Neuronal stem cell (in vitro differentiated cells): ENCODE data around the gene DDC.
"Not testable (repeated sequence)": the region's sequence is repeated elsewhere in the genome, so short reads cannot be mapped to it uniquely, and the experiment has no call there.

Experiments used
- DNase-seq: peaks from one replicate; pipeline ENCODE4 v3.0.0-alpha.2; 2013; ENCODE audit warnings: low spot score
- H2AFZ ChIP-seq: one replicate; pipeline ENCODE4 v1.6.1; 2013; ENCODE audit warnings: mild to moderate bottlenecking, low read length, inconsistent platforms
- H2AK5ac ChIP-seq: 2 replicates; pipeline ENCODE4 v1.6.1; 2013; ENCODE audit warnings: low read depth, mild to moderate bottlenecking, inconsistent platforms, low read length, moderate library complexity, mixed read lengths
- H2BK120ac ChIP-seq: 2 replicates; pipeline ENCODE4 v1.6.1; 2013; ENCODE audit warnings: low read depth, mild to moderate bottlenecking, inconsistent platforms, low read length, moderate library complexity, mixed read lengths
- H2BK12ac ChIP-seq: one replicate; pipeline ENCODE4 v1.6.1; 2013; ENCODE audit warnings: low read length, inconsistent platforms
- H2BK15ac ChIP-seq: 2 replicates; pipeline ENCODE4 v1.6.1; 2013; ENCODE audit warnings: mild to moderate bottlenecking, low read length, inconsistent platforms, mixed read lengths
- H2BK5ac ChIP-seq: one replicate; pipeline ENCODE4 v1.6.1; 2013; ENCODE audit warnings: inconsistent platforms, mild to moderate bottlenecking, low read length, moderate library complexity
- H3K14ac ChIP-seq: one replicate; pipeline ENCODE4 v1.6.1; 2013; ENCODE audit warnings: low read length, inconsistent platforms
- H3K18ac ChIP-seq: 2 replicates; pipeline ENCODE4 v1.6.1; 2013; ENCODE audit warnings: low read length, inconsistent platforms
- H3K23ac ChIP-seq: 2 replicates; pipeline ENCODE4 v1.6.1; 2013; ENCODE audit warnings: low read depth, mild to moderate bottlenecking, mixed read lengths, low read length, inconsistent platforms; ENCODE audit not compliant: poor library complexity
- H3K27ac ChIP-seq: replicated peaks from 3 replicates; pipeline ENCODE4 v1.5.1; 2013; ENCODE audit warnings: low read length, inconsistent platforms
- H3K27me3 ChIP-seq, 3 experiments: 2 replicates each; pipeline ENCODE4 v1.6.1; 2013; ENCODE audit warnings: low read length in 3 of 3, mild to moderate bottlenecking in 2 of 3, inconsistent platforms in 1 of 3, low read depth in 1 of 3, mixed read lengths in 1 of 3, moderate library complexity in 1 of 3; ENCODE audit not compliant: control insufficient read depth in 3 of 3, insufficient read depth in 3 of 3
- H3K36me3 ChIP-seq, 2 donors: replicated peaks in 1 of 2; 2 replicates each; pipeline ENCODE4 v1.6.1; 2013; ENCODE audit warnings: low read length in 2 of 2; ENCODE audit not compliant: control insufficient read depth in 2 of 2, insufficient read depth in 2 of 2
- H3K4ac ChIP-seq: 2 replicates; pipeline ENCODE4 v1.6.1; 2013; ENCODE audit warnings: inconsistent platforms, mild to moderate bottlenecking, low read length, moderate library complexity
- H3K4me1 ChIP-seq, 2 donors: 1 replicate in 1 of 2; 2 replicates in 1 of 2; pipeline ENCODE4 v1.6.1; 2013; ENCODE audit warnings: low read length in 2 of 2, low read depth in 1 of 2; ENCODE audit not compliant: control insufficient read depth in 2 of 2, insufficient read depth in 1 of 2
- H3K4me2 ChIP-seq: one replicate; pipeline ENCODE4 v1.6.1; 2013; ENCODE audit warnings: mild to moderate bottlenecking, low read length, inconsistent platforms; ENCODE audit not compliant: insufficient read depth, poor library complexity, severe bottlenecking
- H3K4me3 ChIP-seq, 2 donors: 2 replicates each; pipeline ENCODE4 v1.5.1; 2013; ENCODE audit warnings: low read length in 2 of 2, mild to moderate bottlenecking in 2 of 2, inconsistent platforms in 1 of 2, moderate library complexity in 1 of 2
- H3K79me1 ChIP-seq: one replicate; pipeline ENCODE4 v1.6.1; 2013; ENCODE audit warnings: low read depth, mild to moderate bottlenecking, inconsistent platforms, low read length, moderate library complexity
- H3K9ac ChIP-seq: one replicate; pipeline ENCODE4 v1.6.1; 2013; ENCODE audit warnings: mild to moderate bottlenecking, low read depth, low read length, inconsistent platforms; ENCODE audit not compliant: poor library complexity
- H3K9me3 ChIP-seq, 2 donors: replicated peaks in 1 of 2; 2 replicates each; pipeline versions ENCODE3 to v1.6.1; 2013; ENCODE audit warnings: low read length in 2 of 2, mild to moderate bottlenecking in 2 of 2, inconsistent platforms in 1 of 2, low read depth in 1 of 2, mixed read lengths in 1 of 2, moderate library complexity in 1 of 2; ENCODE audit not compliant: control insufficient read depth in 2 of 2, insufficient read depth in 1 of 2
- H4K8ac ChIP-seq: one replicate; pipeline ENCODE4 v1.6.1; 2013; ENCODE audit warnings: low read depth, mild to moderate bottlenecking, inconsistent platforms, low read length, moderate library complexity
- H4K91ac ChIP-seq: one replicate; pipeline ENCODE4 v1.6.1; 2013; ENCODE audit warnings: low read length, low read depth, mild to moderate bottlenecking, inconsistent platforms; ENCODE audit not compliant: poor library complexity
- WGBS, 2 donors: extraction: QIAGEN DNeasy Blood & Tissue Kit; methylation state at CpG; one replicate each; pipeline ENCODE4 v1.1.7; 2013; ENCODE audit warnings: missing lambda C conversion rate in 2 of 2, mixed read lengths in 1 of 2; ENCODE audit not compliant: insufficient read length in 2 of 2, insufficient replicate concordance in 1 of 2; ENCODE audit errors: extremely low coverage in 2 of 2; 5-methylcytosine and 5-hydroxymethylcytosine counted together

Gene DDC

DNA sequence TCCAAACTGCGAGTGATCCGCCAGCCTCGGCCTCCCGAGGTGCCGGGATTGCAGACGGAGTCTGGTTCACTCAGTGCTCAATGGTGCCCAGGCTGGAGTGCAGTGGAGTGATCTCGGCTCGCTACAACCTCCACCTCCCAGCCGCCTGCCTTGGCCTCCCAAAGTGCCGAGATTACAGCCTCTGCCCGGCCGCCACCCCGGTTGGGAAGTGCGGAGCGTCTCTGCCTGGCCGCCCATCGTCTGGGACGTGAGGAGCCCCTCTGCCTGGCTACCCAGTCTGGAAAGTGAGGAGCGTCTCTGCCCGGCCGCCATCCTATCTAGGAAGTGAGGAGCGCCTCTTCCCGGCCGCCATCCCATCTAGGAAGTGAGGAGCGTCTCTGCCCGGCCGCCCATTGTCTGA, 106.0 kb downstream of the DDC start:
- H4K91ac ChIP-seq, H3K27ac ChIP-seq, H4K8ac ChIP-seq, DNase-seq, H2AK5ac ChIP-seq, H2BK5ac ChIP-seq, H2BK12ac ChIP-seq, H3K14ac ChIP-seq, H3K18ac ChIP-seq, H3K4me2 ChIP-seq, H3K9ac ChIP-seq, H2BK120ac ChIP-seq, H3K4ac ChIP-seq, H3K9me3 ChIP-seq, H2AFZ ChIP-seq, H3K27me3 ChIP-seq, H3K23ac ChIP-seq, H3K4me3 ChIP-seq, H3K36me3 ChIP-seq, H2BK15ac ChIP-seq, H3K4me1 ChIP-seq, H3K79me1 ChIP-seq: not testable (repeated sequence)
- WGBS, 2 donors: no CpG with 5 or more reads among the region's 27 CpGs

DNA sequence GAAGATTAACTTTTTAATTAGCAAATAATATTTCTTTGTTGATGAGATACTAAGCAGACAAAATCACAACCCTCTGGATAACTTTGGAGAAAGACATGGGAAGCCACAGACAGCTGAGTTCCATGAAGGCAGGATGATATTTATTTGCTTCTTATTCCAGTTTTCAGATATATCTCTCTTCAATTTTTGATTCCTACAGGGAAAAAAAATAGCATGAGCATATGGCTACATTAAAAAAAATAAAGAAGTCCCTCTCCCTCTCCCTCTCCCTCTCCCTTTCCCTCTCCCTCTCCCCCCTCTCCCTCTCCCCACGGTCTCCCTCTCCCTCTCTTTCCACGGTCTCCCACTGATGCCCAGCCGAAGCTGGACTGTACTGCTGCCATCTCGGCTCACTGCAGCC, 106.6 kb downstream of the DDC start:
- H2AK5ac ChIP-seq, H3K4ac ChIP-seq: not testable (repeated sequence)
- no CpG with 5 or more reads among the region's 4 CpGs for WGBS, 2 donors

DNA sequence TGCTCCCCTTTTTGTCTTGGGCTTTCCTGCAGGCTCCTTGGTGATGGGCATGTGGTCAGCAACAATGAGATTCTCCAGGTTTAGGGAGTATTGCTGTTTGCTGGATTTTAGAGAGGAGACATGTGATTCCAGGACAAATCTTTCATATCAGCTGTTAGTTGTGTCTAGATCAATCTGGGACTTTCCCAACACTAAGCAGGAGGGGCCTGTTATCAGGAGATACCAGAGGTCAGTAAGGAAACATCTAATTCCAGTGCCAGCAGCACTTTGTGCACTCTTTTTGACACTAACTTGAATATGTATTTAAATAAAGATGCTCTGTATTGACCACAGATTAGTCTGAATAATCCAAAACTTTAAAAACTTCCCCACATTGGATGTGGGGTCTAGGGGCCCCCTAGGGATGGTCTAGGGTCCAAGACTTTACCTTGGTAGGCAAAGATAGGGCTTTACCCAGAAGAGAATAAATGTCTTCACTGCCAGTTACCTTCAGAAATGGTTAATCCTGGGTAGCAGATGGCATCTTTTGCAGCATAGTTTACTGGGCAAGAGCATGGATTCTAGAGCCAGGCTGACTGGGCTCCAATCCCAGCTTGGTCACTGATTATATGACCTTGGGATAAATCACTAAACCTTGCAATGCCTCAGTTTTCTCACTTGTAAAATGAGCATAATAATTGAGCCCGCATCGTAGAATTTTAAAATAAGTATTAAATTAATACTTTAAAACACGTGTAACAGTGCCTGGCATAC, 108.7 kb downstream of the DDC start:
- no peak overlapping the region for H3K14ac ChIP-seq
- DNase-seq: no peak
- H3K27ac ChIP-seq: no peak overlapping the region
- H3K23ac ChIP-seq: no peak overlapping the region
- H3K4me1 ChIP-seq: no peaks in the 10 kb centered on the region
- no CpG with 5 or more reads among the region's 3 CpGs for WGBS, 2 donors
- no peak overlapping the region for H3K9ac ChIP-seq
- no peak overlapping the region for H2BK5ac ChIP-seq
- peaks cover 0 to 1% of the 10 kb centered on the region in 2 donors for H3K9me3 ChIP-seq
- no peak overlapping the region for H2AK5ac ChIP-seq
- H3K36me3 ChIP-seq: no peaks in the 10 kb centered on the region
- H3K79me1 ChIP-seq: no peaks in the 10 kb centered on the region
- no peak overlapping the region for H4K91ac ChIP-seq
- no peak overlapping the region for H3K4me2 ChIP-seq
- no peak overlapping the region for H4K8ac ChIP-seq
- H3K4me3 ChIP-seq: no peak overlapping the region
- H3K27me3 ChIP-seq: peaks cover 0 to 4% (median 0%) of the 10 kb centered on the region in 3 experiments
- H2AFZ ChIP-seq: no peak overlapping the region
- H2BK15ac ChIP-seq: no peak overlapping the region
- H2BK120ac ChIP-seq: no peak overlapping the region
- no peak overlapping the region for H3K4ac ChIP-seq
- no peak overlapping the region for H2BK12ac ChIP-seq
- no peak overlapping the region for H3K18ac ChIP-seq

More for the DNA sequence above, 106.6 kb downstream of the DDC start:
- H2AFZ ChIP-seq, H3K79me1 ChIP-seq, H3K4me2 ChIP-seq, H2BK120ac ChIP-seq, H4K8ac ChIP-seq, H3K27me3 ChIP-seq, H3K9ac ChIP-seq, H3K4me3 ChIP-seq, H3K27ac ChIP-seq, H2BK12ac ChIP-seq, H3K14ac ChIP-seq, H3K9me3 ChIP-seq, H3K4me1 ChIP-seq, H3K23ac ChIP-seq, H2BK15ac ChIP-seq, H4K91ac ChIP-seq, DNase-seq, H3K18ac ChIP-seq, H3K36me3 ChIP-seq, H2BK5ac ChIP-seq: not testable (repeated sequence)

DNA sequence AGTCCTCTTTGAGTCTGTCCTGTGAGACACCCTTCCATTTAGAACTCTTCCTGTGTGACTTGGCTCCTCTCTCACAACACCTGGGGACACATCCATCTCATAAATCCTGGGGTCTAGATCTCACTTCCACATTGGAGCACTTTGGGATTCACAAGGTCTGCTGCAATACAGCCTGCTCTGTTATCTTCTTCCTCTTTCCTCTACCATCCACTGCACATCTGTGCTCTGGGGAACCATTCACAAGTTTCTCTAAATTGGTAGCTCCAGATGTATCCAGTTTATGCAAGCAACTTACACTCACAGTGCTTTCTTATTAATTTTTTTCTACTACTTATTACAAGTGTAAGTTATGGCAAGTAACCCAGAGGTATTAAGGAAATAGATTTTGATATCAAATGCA, 109.5 kb downstream of the DDC start:
- H2AFZ ChIP-seq: no peak overlapping the region
- H2AK5ac ChIP-seq: no peak overlapping the region
- H3K27ac ChIP-seq: no peak overlapping the region
- no peak overlapping the region for H3K14ac ChIP-seq
- H2BK12ac ChIP-seq: no peak overlapping the region
- no peak overlapping the region for H3K9ac ChIP-seq
- no peak overlapping the region for H2BK5ac ChIP-seq
- no peak for DNase-seq
- no peak overlapping the region for H3K18ac ChIP-seq
- peaks cover 0 to 4% (median 0%) of the 10 kb centered on the region in 3 experiments for H3K27me3 ChIP-seq
- no peaks in the 10 kb centered on the region for H3K79me1 ChIP-seq
- no peak overlapping the region for H4K91ac ChIP-seq
- no peak overlapping the region for H3K4me3 ChIP-seq
- H2BK15ac ChIP-seq: no peak overlapping the region
- no peak overlapping the region for H4K8ac ChIP-seq
- peaks cover 0 to 3% of the 10 kb centered on the region in 2 donors for H3K9me3 ChIP-seq
- H3K4ac ChIP-seq: no peak overlapping the region
- no peaks in the 10 kb centered on the region for H3K36me3 ChIP-seq
- no peaks in the 10 kb centered on the region for H3K4me1 ChIP-seq
- H2BK120ac ChIP-seq: no peak overlapping the region
- no peak overlapping the region for H3K4me2 ChIP-seq
- H3K23ac ChIP-seq: no peak overlapping the region
